Esophagus squamous epithelium (tissue), 4 donors: Measurements from ENCODE around the gene HECTD4.

ENCODE experiments used
- CTCF ChIP-seq, 6 experiments: fragments of 450-650 bp in 4 of 6; fragments of 200-600 bp in 2 of 6; sonication (generic) in 2 of 6; IDR thresholded peaks; one replicate each; pipeline ENCODE4 v1.5.1; 2016 to 2019; ENCODE audit warnings: antibody characterized with exemption in 6 of 6, mild to moderate bottlenecking in 4 of 6, moderate library complexity in 4 of 6
- POLR2A ChIP-seq, 4 donors: fragments of 450-650 bp; IDR thresholded peaks; one replicate each; pipeline ENCODE4 v1.6.1; 2017; ENCODE audit warnings: antibody characterized with exemption in 4 of 4, mild to moderate bottlenecking in 4 of 4, moderate library complexity in 3 of 4

GRCh38 chr12:112367965-112368364 lies 14.3 kb downstream of the HECTD4 start:
- TF ChIP-seq CTCF (IDR thresholded peaks at IDR 0.05) (no peak), POLR2A (IDR thresholded peaks at IDR 0.05) (no peak)
